CD4-positive, alpha-beta T cell (primary cell): ENCODE results near the gene ABCA9. TPM values are rescaled to one million over a fixed set of nuclear protein-coding genes. Genes with fewer than 3 reads are reported as not detected.

Experiments
- ATAC-seq: fragments of 200-7000 bp; cut with Tn5 transposase; one replicate; pipeline ENCODE4 v1.10.0; 2022; ENCODE audit warnings: mild to moderate bottlenecking; ENCODE audit not compliant: poor library complexity
- CTCF ChIA-PET: fragments of 350-600 bp; sonication (Branson Sonifier 250); formaldehyde crosslinking; loops from one replicate; lab custom pipeline; 2021; ENCODE audit warnings: antibody characterized with exemption, inconsistent platforms; lab: Charles Lee
- POLR2A ChIA-PET: fragments of 350-600 bp; sonication (Branson Sonifier 250); formaldehyde crosslinking; loops from one replicate; lab custom pipeline; 2021; ENCODE audit warnings: antibody characterized with exemption, inconsistent platforms; lab: Charles Lee
- DNase-seq, 14 experiments: peaks; one replicate each; pipeline ENCODE4 v3.0.0-alpha.2; 2013 to 2020; ENCODE audit warnings: mixed read lengths in 2 of 14
- H3K27ac ChIP-seq, 2 donors: one replicate each; pipeline versions ENCODE4 v1.5.1 to v1.7.0; 2013; ENCODE audit warnings: low read length in 2 of 2, low read depth in 1 of 2, mild to moderate bottlenecking in 1 of 2
- H3K27me3 ChIP-seq, 2 experiments: 1 replicate in 1 of 2; 2 replicates in 1 of 2; pipeline versions ENCODE4 v1.6.1 to v1.7.0; 2013; ENCODE audit warnings: low read length in 2 of 2, control low read depth in 1 of 2, mild to moderate bottlenecking in 1 of 2, moderate library complexity in 1 of 2; ENCODE audit not compliant: insufficient read depth in 2 of 2, control insufficient read depth in 1 of 2
- H3K36me3 ChIP-seq: one replicate; pipeline ENCODE4 v1.6.1; 2013; ENCODE audit warnings: low read length, control low read depth; ENCODE audit not compliant: insufficient read depth
- H3K4me1 ChIP-seq: one replicate; pipeline ENCODE4 v1.6.1; 2013; ENCODE audit warnings: low read length, control low read depth; ENCODE audit not compliant: insufficient read depth
- H3K4me3 ChIP-seq: one replicate; pipeline ENCODE4 v1.5.1; 2013; ENCODE audit warnings: mild to moderate bottlenecking, low read length, moderate library complexity
- H3K9me3 ChIP-seq, 2 experiments: 1 replicate in 1 of 2; 2 replicates in 1 of 2; pipeline versions ENCODE4 v1.6.1 to v1.7.0; 2013; ENCODE audit warnings: low read length in 2 of 2, mild to moderate bottlenecking in 2 of 2, control low read depth in 1 of 2, moderate library complexity in 1 of 2; ENCODE audit not compliant: control insufficient read depth in 1 of 2, insufficient read depth in 1 of 2
- H3K27ac Mint-ChIP-seq: one replicate; pipeline ENCODE4 v1.8.0; 2020; ENCODE audit warnings: mixed read lengths
- H3K27me3 Mint-ChIP-seq: one replicate; pipeline ENCODE4 v1.8.0; 2021; ENCODE audit warnings: mixed read lengths
- H3K36me3 Mint-ChIP-seq: one replicate; pipeline ENCODE4 v1.8.0; 2021; ENCODE audit warnings: low read depth, mixed read lengths
- H3K4me1 Mint-ChIP-seq: one replicate; pipeline ENCODE4 v1.8.0; 2021; ENCODE audit warnings: low read depth, mixed read lengths
- H3K4me3 Mint-ChIP-seq: one replicate; pipeline ENCODE4 v1.8.0; 2020; ENCODE audit warnings: mild to moderate bottlenecking, mixed read lengths
- H3K9me3 Mint-ChIP-seq: one replicate; pipeline ENCODE4 v1.8.0; 2020; ENCODE audit warnings: mixed read lengths
- intact Hi-C, 2 experiments: fragments of 100-400 bp; cut with DNase I in 1 of 2; cut with micrococcal nuclease in 1 of 2; formaldehyde crosslinking; loops; one replicate each; pipeline versions ENCODE4 v1.15.1 to v1.9.0; 2023 to 2025; cut with DNase I, micrococcal nuclease
- total RNA-seq, 174 experiments: library from RNA in 2 of 174; stranded (reverse) in 2 of 174; gene quantifications; one replicate each; pipeline ENCODE4 v1.2.3 and lab custom pipeline; 2021 to 2026
- TF ChIP-seq, protein P1 (sequence below): fragments of 200-600 bp; IDR thresholded peaks from one replicate; pipeline ENCODE4 v1.8.0; 2022; ENCODE audit warnings: antibody characterized with exemption, mild to moderate bottlenecking

Gene ABCA9
- total RNA-seq, 2 experiments from 2014 or later, result 0.03 TPM

GRCh38 chr17:69088643-69089200 lies 28.0 kb upstream of the ABCA9 start:
- Mint-ChIP-seq H3K4me1 (peaks cover 6% of the 10 kb centered on the region), H3K9me3 (no peaks in the 10 kb centered on the region), H3K27ac (no peak overlapping the region), H3K27me3 (peaks cover 4% of the 10 kb centered on the region), H3K4me3 (no peak overlapping the region), H3K36me3 (no peaks in the 10 kb centered on the region)
- TF ChIP-seq, protein P1, sequence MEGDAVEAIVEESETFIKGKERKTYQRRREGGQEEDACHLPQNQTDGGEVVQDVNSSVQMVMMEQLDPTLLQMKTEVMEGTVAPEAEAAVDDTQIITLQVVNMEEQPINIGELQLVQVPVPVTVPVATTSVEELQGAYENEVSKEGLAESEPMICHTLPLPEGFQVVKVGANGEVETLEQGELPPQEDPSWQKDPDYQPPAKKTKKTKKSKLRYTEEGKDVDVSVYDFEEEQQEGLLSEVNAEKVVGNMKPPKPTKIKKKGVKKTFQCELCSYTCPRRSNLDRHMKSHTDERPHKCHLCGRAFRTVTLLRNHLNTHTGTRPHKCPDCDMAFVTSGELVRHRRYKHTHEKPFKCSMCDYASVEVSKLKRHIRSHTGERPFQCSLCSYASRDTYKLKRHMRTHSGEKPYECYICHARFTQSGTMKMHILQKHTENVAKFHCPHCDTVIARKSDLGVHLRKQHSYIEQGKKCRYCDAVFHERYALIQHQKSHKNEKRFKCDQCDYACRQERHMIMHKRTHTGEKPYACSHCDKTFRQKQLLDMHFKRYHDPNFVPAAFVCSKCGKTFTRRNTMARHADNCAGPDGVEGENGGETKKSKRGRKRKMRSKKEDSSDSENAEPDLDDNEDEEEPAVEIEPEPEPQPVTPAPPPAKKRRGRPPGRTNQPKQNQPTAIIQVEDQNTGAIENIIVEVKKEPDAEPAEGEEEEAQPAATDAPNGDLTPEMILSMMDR, result no peak
- no peaks in the 10 kb centered on the region for H3K4me1 ChIP-seq
- intact Hi-C loops, result no loop called here
- ChIA-PET CTCF (no interaction called here), POLR2A (no interaction called here)
- H3K4me3 ChIP-seq, result no peak overlapping the region
- H3K27ac ChIP-seq, result no peak overlapping the region
- no peaks in the 10 kb centered on the region for H3K9me3 ChIP-seq
- DNase-seq (no peak), ATAC-seq (no peak)
- no peaks in the 10 kb centered on the region for H3K27me3 ChIP-seq
- H3K36me3 ChIP-seq, result no peaks in the 10 kb centered on the region

DNA sequence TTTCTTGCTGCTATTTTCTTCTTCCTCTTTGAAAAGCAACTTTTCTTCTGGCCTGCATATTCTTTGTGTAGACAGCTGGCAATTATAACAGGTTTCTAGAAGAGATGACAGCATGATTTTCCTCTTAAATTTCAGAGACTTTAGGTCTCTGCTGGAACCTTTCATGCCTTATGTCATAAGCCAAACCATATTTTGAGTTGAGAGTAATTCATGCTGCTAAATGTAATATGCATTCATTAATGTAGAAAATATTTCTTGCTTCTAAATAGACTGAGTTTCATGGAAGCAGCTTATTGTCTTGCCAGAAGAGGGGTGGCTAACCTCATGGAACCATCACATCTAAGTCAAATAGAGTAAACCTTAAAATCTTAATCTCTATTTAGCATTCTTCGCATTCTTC lies 25.9 kb upstream of the ABCA9 start:
- Mint-ChIP-seq H3K36me3 (no peaks in the 10 kb centered on the region), H3K9me3 (no peaks in the 10 kb centered on the region), H3K4me1 (no peaks in the 10 kb centered on the region), H3K27me3 (no peaks in the 10 kb centered on the region), H3K4me3 (no peak overlapping the region), H3K27ac (no peak overlapping the region)
- ATAC-seq, result no peak
- ChIA-PET POLR2A (no interaction called here), CTCF (no interaction called here)
- H3K4me1 ChIP-seq, result no peaks in the 10 kb centered on the region
- TF ChIP-seq, protein P1, result no peak
- peaks cover 0 to 4% of the 10 kb centered on the region in 2 experiments for H3K9me3 ChIP-seq
- intact Hi-C loops, result no loop called here
- H3K36me3 ChIP-seq, result no peaks in the 10 kb centered on the region
- H3K27me3 ChIP-seq, result no peaks in the 10 kb centered on the region
- no peak overlapping the region for H3K4me3 ChIP-seq
- DNase-seq, result no peak
- H3K27ac ChIP-seq, result no peak overlapping the region

DNA sequence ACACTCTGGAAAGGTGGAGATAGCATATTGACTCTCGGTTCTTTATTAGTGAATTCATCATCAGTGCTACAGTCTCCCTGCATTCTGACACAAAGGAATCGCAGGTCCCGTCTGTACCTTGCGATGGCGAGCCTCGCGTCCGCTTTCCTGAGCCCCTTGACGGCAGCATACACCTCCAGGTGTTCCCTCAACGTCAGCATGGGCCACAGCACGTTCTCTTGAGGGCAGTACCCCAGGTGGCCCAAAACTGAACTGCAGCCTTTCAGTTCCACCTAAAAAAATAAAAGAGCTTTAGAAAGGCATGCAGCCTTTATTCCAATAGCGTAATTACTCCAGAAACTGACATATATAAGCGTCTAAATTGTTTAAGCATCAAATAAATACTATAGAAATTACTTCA lies 24.2 kb upstream of the ABCA9 start:
- H3K36me3 Mint-ChIP-seq, result no peaks in the 10 kb centered on the region
- no peaks in the 10 kb centered on the region for H3K4me1 Mint-ChIP-seq
- no peaks in the 10 kb centered on the region for H3K4me1 ChIP-seq
- no peak for DNase-seq
- no peaks in the 10 kb centered on the region for H3K27me3 ChIP-seq
- H3K4me3 ChIP-seq, result no peak overlapping the region
- no peaks in the 10 kb centered on the region for H3K27me3 Mint-ChIP-seq
- H3K4me3 Mint-ChIP-seq, result no peak overlapping the region
- no peak overlapping the region for H3K27ac ChIP-seq
- no peaks in the 10 kb centered on the region for H3K36me3 ChIP-seq
- POLR2A ChIA-PET, result no interaction called here
- no peak for ATAC-seq
- H3K27ac Mint-ChIP-seq, result no peak overlapping the region
- CTCF ChIA-PET, result no interaction called here
- peaks cover 0 to 4% of the 10 kb centered on the region in 2 experiments for H3K9me3 ChIP-seq
- intact Hi-C loops, result no loop called here
- no peaks in the 10 kb centered on the region for H3K9me3 Mint-ChIP-seq
- TF ChIP-seq, protein P1, result no peak
